Neural cell (in vitro differentiated cells): Measurements from ENCODE around the gene SLC37A1. TPM values are rescaled to one million over a fixed set of nuclear protein-coding genes. Genes with fewer than 3 reads are reported as not detected.

ENCODE experiments used
- H2AFZ ChIP-seq: fragments of 200-600, 300-800 bp; sonication (generic), shearing (Covaris generic); 2 replicates; pipeline ENCODE4 v1.6.0; 2014; ENCODE audit warnings: low read depth, mild to moderate bottlenecking, antibody characterized with exemption, low read length, moderate library complexity
- H3F3A ChIP-seq: fragments of 200-600 bp; shearing (Covaris generic); 2 replicates; pipeline ENCODE4 v1.6.1; 2016; ENCODE audit warnings: mild to moderate bottlenecking, moderate library complexity, mixed read lengths, antibody characterized with exemption, low read length; ENCODE audit not compliant: insufficient read depth, poor library complexity, severe bottlenecking
- H3K27ac ChIP-seq: fragments of 200-600, 300-800 bp; sonication (generic), shearing (Covaris generic); 2 replicates; pipeline ENCODE4 v1.5.1; 2014; ENCODE audit warnings: mild to moderate bottlenecking, low read length, moderate library complexity
- H3K27me3 ChIP-seq: fragments of 300-800, 200-600 bp; sonication (generic), shearing (Covaris generic); 2 replicates; pipeline ENCODE4 v1.6.0; 2014; ENCODE audit warnings: mild to moderate bottlenecking, low read depth, low read length, moderate library complexity; ENCODE audit not compliant: insufficient read depth
- H3K36me3 ChIP-seq: fragments of 300-800, 200-600 bp; sonication (generic), shearing (Covaris generic); 2 replicates; pipeline ENCODE4 v1.5.1; 2014; ENCODE audit warnings: mild to moderate bottlenecking, antibody characterized with exemption, low read length, moderate library complexity; ENCODE audit not compliant: insufficient read depth
- H3K4me2 ChIP-seq: fragments of 300-800, 200-600 bp; sonication (generic), shearing (Covaris generic); 2 replicates; pipeline ENCODE4 v1.6.0; 2014; ENCODE audit warnings: mild to moderate bottlenecking, low read length
- H3K4me3 ChIP-seq: fragments of 300-800, 200-600 bp; sonication (generic), shearing (Covaris generic); 2 replicates; pipeline ENCODE4 v1.5.1; 2014; ENCODE audit warnings: mild to moderate bottlenecking, low read length, moderate library complexity
- H3K79me2 ChIP-seq: fragments of 200-600 bp; shearing (Covaris generic); replicated peaks from 2 replicates; pipeline ENCODE4 v1.6.0; 2014; ENCODE audit warnings: mild to moderate bottlenecking, low read length, moderate library complexity; ENCODE audit not compliant: insufficient read depth
- H3K9ac ChIP-seq: fragments of 300-800, 200-600 bp; sonication (generic), shearing (Covaris generic); 2 replicates; pipeline ENCODE4 v1.6.1; 2016; ENCODE audit warnings: mild to moderate bottlenecking, low read length, mixed read lengths
- H3K9me2 ChIP-seq: fragments of 200-600 bp; shearing (Covaris generic); 2 replicates; pipeline ENCODE4 v1.6.1; 2016; ENCODE audit warnings: mild to moderate bottlenecking, low read length, mixed read lengths; ENCODE audit not compliant: insufficient read depth
- H3K9me3 ChIP-seq: fragments of 200-600, 300-800 bp; sonication (generic), shearing (Covaris generic); 2 replicates; pipeline ENCODE4 v1.6.1; 2016; ENCODE audit warnings: mild to moderate bottlenecking, mixed run types, low read length, moderate library complexity, mixed read lengths
- H4K20me1 ChIP-seq: fragments of 200-600 bp; shearing (Covaris generic); 2 replicates; pipeline ENCODE4 v1.6.1; 2016; ENCODE audit warnings: mild to moderate bottlenecking, mixed run types; ENCODE audit not compliant: insufficient read depth
- CTCF ChIP-seq: fragments of 450-650 bp; IDR thresholded peaks from 2 replicates; pipeline ENCODE4 v1.5.1; 2014; ENCODE audit warnings: antibody characterized with exemption, mild to moderate bottlenecking, moderate library complexity; ENCODE audit not compliant: poor library complexity, severe bottlenecking
- EP300 ChIP-seq: fragments of 450-650 bp; conservative IDR thresholded peaks from 2 replicates; pipeline ENCODE4 v1.6.1; 2014; ENCODE audit warnings: antibody characterized with exemption, mild to moderate bottlenecking, moderate library complexity; ENCODE audit not compliant: poor library complexity, severe bottlenecking
- EZH2 ChIP-seq: fragments of 200-600, 300-800 bp; shearing (Covaris generic), sonication (generic); IDR thresholded peaks from 2 replicates; pipeline ENCODE4 v1.6.1; 2014; ENCODE audit warnings: antibody characterized with exemption, low read length, borderline replicate concordance, mild to moderate bottlenecking; ENCODE audit not compliant: insufficient read depth, poor library complexity, severe bottlenecking
- MXI1 ChIP-seq: fragments of 450-650 bp; conservative IDR thresholded peaks from 2 replicates; pipeline ENCODE4 v1.6.1; 2014; ENCODE audit warnings: antibody characterized with exemption, mild to moderate bottlenecking; ENCODE audit not compliant: poor library complexity, severe bottlenecking
- POLR2AphosphoS5 ChIP-seq: IDR thresholded peaks from 2 replicates; pipeline ENCODE4 v1.6.1; 2012
- RAD21 ChIP-seq: fragments of 450-650 bp; conservative IDR thresholded peaks from 2 replicates; pipeline ENCODE4 v1.6.1; 2014; ENCODE audit warnings: antibody characterized with exemption, mild to moderate bottlenecking, moderate library complexity
- REST ChIP-seq: IDR thresholded peaks from 2 replicates; pipeline ENCODE4 v1.6.1; 2012; ENCODE audit warnings: borderline replicate concordance
- SMC3 ChIP-seq: fragments of 450-650 bp; conservative IDR thresholded peaks from 2 replicates; pipeline ENCODE4 v1.6.1; 2014; ENCODE audit warnings: antibody characterized with exemption, mild to moderate bottlenecking, moderate library complexity; ENCODE audit not compliant: poor library complexity
- TAF1 ChIP-seq: IDR thresholded peaks from 2 replicates; pipeline ENCODE4 v1.6.1; 2012; ENCODE audit warnings: low read depth
- polyA plus RNA-seq: library from polyadenylated mRNA; depleted of rRNA; stranded (reverse); fragments of >200 nt; gene quantifications from 2 replicates; pipeline ENCODE4 v1.2.3, GENCODE V29; 2014

The SLC37A1 gene
- polyA plus RNA-seq, 1 donor from 2014 or later, result 60.7 TPM

GRCh38 chr21:42544544-42544943 is 30.9 kb downstream of the SLC37A1 start:
- Histone ChIP-seq H3K79me2 (no peaks in the 10 kb centered on the region), H3F3A (no peaks in the 10 kb centered on the region), H3K9me3 (no peaks in the 10 kb centered on the region), H3K27me3 (no peaks in the 10 kb centered on the region), H3K9me2 (no peaks in the 10 kb centered on the region), H3K27ac (no peak overlapping the region), H3K36me3 (peaks cover 15% of the 10 kb centered on the region), H3K9ac (no peak overlapping the region), H2AFZ (no peak overlapping the region), H3K4me3 (no peak overlapping the region), H4K20me1 (no peaks in the 10 kb centered on the region), H3K4me2 (no peak overlapping the region)
- TF ChIP-seq EP300 (no peak), MXI1 (no peak), POLR2AphosphoS5 (no peak), SMC3 (no peak), EZH2 (no peak), RAD21 (no peak), CTCF (no peak), REST (no peak), TAF1 (no peak)

- H3K79me2 ChIP-seq, result no peaks in the 10 kb centered on the region
- no peak overlapping the region for H3K9ac ChIP-seq
- H3K27ac ChIP-seq, result no peak overlapping the region
- H4K20me1 ChIP-seq, result no peaks in the 10 kb centered on the region
- H3K4me3 ChIP-seq, result no peak overlapping the region
- no peaks in the 10 kb centered on the region for H3F3A ChIP-seq
- no peaks in the 10 kb centered on the region for H3K27me3 ChIP-seq
- no peak overlapping the region for H3K4me2 ChIP-seq
- H3K36me3 ChIP-seq, result peaks cover 17% of the 10 kb centered on the region
- no peaks in the 10 kb centered on the region for H3K9me3 ChIP-seq
- H2AFZ ChIP-seq, result no peak overlapping the region
- H3K9me2 ChIP-seq, result no peaks in the 10 kb centered on the region
- TF ChIP-seq RAD21 (no peak), TAF1 (no peak), EP300 (no peak), POLR2AphosphoS5 (no peak), MXI1 (no peak), SMC3 (no peak), REST (no peak), EZH2 (no peak), CTCF (no peak)
Measured at GRCh38 chr21:42545317-42545716, 31.7 kb downstream of the SLC37A1 start.
